Left ventricle myocardium inferior (tissue), 1 donor: Measurements from ENCODE around the gene UACA. TPM values are rescaled to one million over a fixed set of nuclear protein-coding genes. Genes with fewer than 3 reads are reported as not detected.
"Not testable (repeated sequence)": the region's sequence is repeated elsewhere in the genome, so short reads cannot be mapped to it uniquely, and the experiment has no call there.

ENCODE experiments used
- DNase-seq: peaks from one replicate; pipeline ENCODE4 v3.0.0-alpha.2; 2020
- H3K27ac ChIP-seq: fragments of 200-600 bp; replicated peaks from 2 replicates; pipeline ENCODE4 v1.8.0; 2021
- H3K27me3 ChIP-seq: fragments of 200-600 bp; 2 replicates; pipeline ENCODE4 v1.8.0; 2021; ENCODE audit warnings: low read depth
- H3K36me3 ChIP-seq: fragments of 200-600 bp; 2 replicates; pipeline ENCODE4 v1.8.0; 2021
- H3K4me1 ChIP-seq: fragments of 200-600 bp; 2 replicates; pipeline ENCODE4 v1.8.0; 2021
- H3K4me3 ChIP-seq: fragments of 200-600 bp; 2 replicates; pipeline ENCODE4 v1.8.0; 2021; ENCODE audit warnings: mild to moderate bottlenecking, moderate library complexity
- H3K9me3 ChIP-seq: fragments of 200-600 bp; replicated peaks from 2 replicates; pipeline ENCODE4 v1.8.0; 2021
- intact Hi-C: fragments of 100-400 bp; cut with micrococcal nuclease; formaldehyde crosslinking; loops from one replicate; pipeline ENCODE4 v1.11.0; 2022
- total RNA-seq: library from RNA; stranded (reverse); fragmentation: NEBNext Ultra II Directional; extraction: Animal tissue kit (Norgen Biotek cat#: 25700); gene quantifications from one replicate; pipeline ENCODE4 v1.2.1, GENCODE V29; 2021
- TF ChIP-seq, protein P1 (sequence below): fragments of 200-600 bp; IDR thresholded peaks from 2 replicates; pipeline ENCODE4 v1.8.0; 2021; ENCODE audit warnings: antibody characterized with exemption, mild to moderate bottlenecking, borderline replicate concordance
- donor health status: DM: no; HTN: yes; CAD: no; lungs with severe emphysema.

UACA gene
- total RNA-seq, 1 donor from 2014 or later, result 33.7 TPM

DNA sequence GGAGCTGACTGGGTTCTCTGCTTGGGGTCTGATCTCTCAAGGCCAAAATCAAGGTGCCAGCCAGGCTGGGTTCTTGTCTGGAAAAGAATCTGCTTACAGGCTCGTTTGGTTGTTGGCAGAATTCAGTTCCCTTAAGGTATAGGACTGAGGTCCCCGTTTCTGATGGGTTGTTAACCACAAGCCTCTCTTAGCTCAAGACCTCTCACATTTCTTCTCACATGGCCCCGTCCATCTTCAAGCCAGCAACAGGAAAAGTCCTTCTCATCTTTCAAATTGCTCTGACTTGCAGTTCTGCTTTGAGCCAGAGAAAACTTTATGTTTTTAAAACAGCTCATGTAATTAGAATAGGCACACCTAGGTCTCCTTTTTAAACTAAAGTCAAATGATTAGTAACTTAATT lies 20.4 kb downstream of the UACA start:
- DNase-seq, result no peak
- no peaks in the 10 kb centered on the region for H3K9me3 ChIP-seq
- H3K27me3 ChIP-seq, result no peaks in the 10 kb centered on the region
- peaks cover 73% of the 10 kb centered on the region for H3K4me1 ChIP-seq
- H3K4me3 ChIP-seq, result peak overlapping the region; percentile 62
- intact Hi-C loops, result no loop called here
- H3K27ac ChIP-seq, result peak overlapping the region; percentile 88
- TF ChIP-seq, protein P1, sequence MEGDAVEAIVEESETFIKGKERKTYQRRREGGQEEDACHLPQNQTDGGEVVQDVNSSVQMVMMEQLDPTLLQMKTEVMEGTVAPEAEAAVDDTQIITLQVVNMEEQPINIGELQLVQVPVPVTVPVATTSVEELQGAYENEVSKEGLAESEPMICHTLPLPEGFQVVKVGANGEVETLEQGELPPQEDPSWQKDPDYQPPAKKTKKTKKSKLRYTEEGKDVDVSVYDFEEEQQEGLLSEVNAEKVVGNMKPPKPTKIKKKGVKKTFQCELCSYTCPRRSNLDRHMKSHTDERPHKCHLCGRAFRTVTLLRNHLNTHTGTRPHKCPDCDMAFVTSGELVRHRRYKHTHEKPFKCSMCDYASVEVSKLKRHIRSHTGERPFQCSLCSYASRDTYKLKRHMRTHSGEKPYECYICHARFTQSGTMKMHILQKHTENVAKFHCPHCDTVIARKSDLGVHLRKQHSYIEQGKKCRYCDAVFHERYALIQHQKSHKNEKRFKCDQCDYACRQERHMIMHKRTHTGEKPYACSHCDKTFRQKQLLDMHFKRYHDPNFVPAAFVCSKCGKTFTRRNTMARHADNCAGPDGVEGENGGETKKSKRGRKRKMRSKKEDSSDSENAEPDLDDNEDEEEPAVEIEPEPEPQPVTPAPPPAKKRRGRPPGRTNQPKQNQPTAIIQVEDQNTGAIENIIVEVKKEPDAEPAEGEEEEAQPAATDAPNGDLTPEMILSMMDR, result no peak
- H3K36me3 ChIP-seq, result no peaks in the 10 kb centered on the region

GRCh38 chr15:70741677-70742293 lies 21.6 kb downstream of the UACA start:
- H3K36me3 ChIP-seq, result no peaks in the 10 kb centered on the region
- intact Hi-C loops, result no loop called here
- TF ChIP-seq, protein P1, result no peak
- no peaks in the 10 kb centered on the region for H3K9me3 ChIP-seq
- H3K27me3 ChIP-seq, result no peaks in the 10 kb centered on the region
- peaks cover 81% of the 10 kb centered on the region for H3K4me1 ChIP-seq
- H3K27ac ChIP-seq, result peak overlapping the region; percentile 88
- no peak for DNase-seq
- H3K4me3 ChIP-seq, result peak overlapping the region; percentile 9

- Histone ChIP-seq H3K9me3 (no peaks in the 10 kb centered on the region), H3K27ac (peak overlapping the region; percentile 88), H3K4me1 (peaks cover 87% of the 10 kb centered on the region), H3K4me3 (no peak overlapping the region), H3K36me3 (no peaks in the 10 kb centered on the region), H3K27me3 (no peaks in the 10 kb centered on the region)
- TF ChIP-seq, protein P1, result no peak
- intact Hi-C loops, result no loop called here
- DNase-seq, result peak; percentile 62
Observed at GRCh38 chr15:70741107-70741531, 22.2 kb downstream of the UACA start.

DNA sequence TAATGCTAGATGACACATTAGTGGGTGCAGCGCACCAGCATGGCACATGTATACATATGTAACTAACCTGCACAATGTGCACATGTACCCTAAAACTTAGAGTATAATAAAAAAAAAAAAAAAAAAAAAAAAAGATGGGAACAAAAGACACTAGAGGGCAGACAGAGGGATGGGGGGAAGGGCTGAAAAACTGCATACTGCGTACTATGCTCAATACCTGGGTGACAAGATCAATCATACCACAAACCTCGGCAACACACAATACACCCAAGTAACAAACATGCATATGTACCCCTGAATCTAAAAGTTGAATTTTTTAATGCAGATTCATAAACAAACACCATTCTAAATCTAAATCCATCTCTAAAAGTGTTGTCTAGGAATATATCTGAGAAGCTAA lies 28.3 kb downstream of the UACA start:
- H3K4me1 ChIP-seq, result peaks cover 39% of the 10 kb centered on the region
- H3K4me3 ChIP-seq, DNase-seq, H3K27ac ChIP-seq, H3K27me3 ChIP-seq, intact Hi-C loops, H3K36me3 ChIP-seq, H3K9me3 ChIP-seq: not testable (repeated sequence)

DNA sequence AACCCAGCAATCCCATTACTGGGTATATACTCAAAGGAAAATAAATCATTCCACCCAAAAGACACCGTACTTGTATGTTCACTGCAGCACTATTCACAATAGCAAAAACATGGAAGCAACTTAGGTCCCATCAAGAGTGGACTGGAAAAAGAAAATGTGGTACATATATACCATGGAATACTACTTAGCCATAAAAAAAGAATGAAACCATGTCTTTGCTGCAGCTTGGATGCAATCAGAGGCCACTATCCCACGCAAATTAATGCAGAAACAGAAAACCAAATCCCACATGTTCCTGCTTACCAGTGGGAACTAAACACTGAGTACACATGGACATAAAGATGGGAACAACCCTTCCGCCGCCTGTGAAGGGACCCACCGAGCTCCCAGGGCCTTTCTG lies 34.2 kb downstream of the UACA start:
- TF ChIP-seq, protein P1, result no peak
- Histone ChIP-seq H3K4me1 (peaks cover 19% of the 10 kb centered on the region), H3K27ac (no peak overlapping the region), H3K36me3 (no peaks in the 10 kb centered on the region), H3K9me3 (no peaks in the 10 kb centered on the region), H3K4me3 (no peak overlapping the region), H3K27me3 (no peaks in the 10 kb centered on the region)
- DNase-seq, result no peak
- intact Hi-C loops, result no loop called here

DNA sequence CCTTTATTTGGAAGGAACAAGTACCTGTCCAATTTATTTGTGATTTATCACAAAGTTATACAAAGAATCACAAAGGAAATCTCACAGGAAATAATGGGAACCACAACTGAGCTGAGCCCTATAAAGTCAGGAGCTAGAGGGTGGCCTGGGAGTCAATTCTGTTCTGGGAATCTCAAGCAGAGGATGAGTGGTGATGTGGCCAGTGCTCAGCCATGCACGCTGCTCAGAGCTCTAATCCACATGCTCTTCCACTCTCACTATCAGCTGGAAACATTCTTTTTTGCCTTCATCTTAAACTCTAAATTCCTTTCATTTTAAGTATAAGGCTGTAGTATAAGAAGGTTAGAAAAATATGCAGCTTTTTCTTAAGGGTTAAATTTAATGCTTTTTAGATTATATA lies 36.6 kb downstream of the UACA start:
- intact Hi-C loops, result no loop called here
- no peak overlapping the region for H3K4me3 ChIP-seq
- H3K36me3 ChIP-seq, result no peaks in the 10 kb centered on the region
- H3K27me3 ChIP-seq, result no peaks in the 10 kb centered on the region
- H3K4me1 ChIP-seq, result peaks cover 31% of the 10 kb centered on the region
- no peak for DNase-seq
- H3K9me3 ChIP-seq, result no peaks in the 10 kb centered on the region
- TF ChIP-seq, protein P1, result no peak
- peak overlapping the region; percentile 16 for H3K27ac ChIP-seq
